ENCODE data around the gene CHN2. TPM values are rescaled to one million over a fixed set of nuclear protein-coding genes. Genes with fewer than 3 reads are reported as not detected.
"Not testable (repeated sequence)": the region's sequence is repeated elsewhere in the genome, so short reads cannot be mapped to it uniquely, and the experiment has no call there.

The CHN2 gene
- total RNA-seq, 6 donors from 2014 or later: 6.2 to 13.7 (median 11.2) TPM

GRCh38 chr7:29207162-29207801 lies 12.7 kb downstream of the CHN2 start:
- H3K4me1 ChIP-seq: no peaks in the 10 kb centered on the region
- no peak for ATAC-seq (ENCODE audit: low FRiP score in 2 of 2)
- H3K27me3 ChIP-seq: no peaks in the 10 kb centered on the region
- no peak overlapping the region for H3K27ac ChIP-seq
- no peak for DNase-seq
- TF ChIP-seq EP300 (IDR thresholded peaks at IDR 0.05) (no peak), POLR2AphosphoS5 (IDR thresholded peaks at IDR 0.05) (no peak), POLR2A (IDR thresholded peaks at IDR 0.05) (no peak)
- TF ChIP-seq, protein P1, sequence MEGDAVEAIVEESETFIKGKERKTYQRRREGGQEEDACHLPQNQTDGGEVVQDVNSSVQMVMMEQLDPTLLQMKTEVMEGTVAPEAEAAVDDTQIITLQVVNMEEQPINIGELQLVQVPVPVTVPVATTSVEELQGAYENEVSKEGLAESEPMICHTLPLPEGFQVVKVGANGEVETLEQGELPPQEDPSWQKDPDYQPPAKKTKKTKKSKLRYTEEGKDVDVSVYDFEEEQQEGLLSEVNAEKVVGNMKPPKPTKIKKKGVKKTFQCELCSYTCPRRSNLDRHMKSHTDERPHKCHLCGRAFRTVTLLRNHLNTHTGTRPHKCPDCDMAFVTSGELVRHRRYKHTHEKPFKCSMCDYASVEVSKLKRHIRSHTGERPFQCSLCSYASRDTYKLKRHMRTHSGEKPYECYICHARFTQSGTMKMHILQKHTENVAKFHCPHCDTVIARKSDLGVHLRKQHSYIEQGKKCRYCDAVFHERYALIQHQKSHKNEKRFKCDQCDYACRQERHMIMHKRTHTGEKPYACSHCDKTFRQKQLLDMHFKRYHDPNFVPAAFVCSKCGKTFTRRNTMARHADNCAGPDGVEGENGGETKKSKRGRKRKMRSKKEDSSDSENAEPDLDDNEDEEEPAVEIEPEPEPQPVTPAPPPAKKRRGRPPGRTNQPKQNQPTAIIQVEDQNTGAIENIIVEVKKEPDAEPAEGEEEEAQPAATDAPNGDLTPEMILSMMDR (IDR thresholded peaks at IDR 0.05): no peak
- no peaks in the 10 kb centered on the region for H3K9me3 ChIP-seq
- H3K36me3 ChIP-seq: no peaks in the 10 kb centered on the region
- 48 to 53% methylated on average over 5 of the region's 5 CpGs for WGBS, 2 donors
- H3K4me3 ChIP-seq: no peak overlapping the region

DNA sequence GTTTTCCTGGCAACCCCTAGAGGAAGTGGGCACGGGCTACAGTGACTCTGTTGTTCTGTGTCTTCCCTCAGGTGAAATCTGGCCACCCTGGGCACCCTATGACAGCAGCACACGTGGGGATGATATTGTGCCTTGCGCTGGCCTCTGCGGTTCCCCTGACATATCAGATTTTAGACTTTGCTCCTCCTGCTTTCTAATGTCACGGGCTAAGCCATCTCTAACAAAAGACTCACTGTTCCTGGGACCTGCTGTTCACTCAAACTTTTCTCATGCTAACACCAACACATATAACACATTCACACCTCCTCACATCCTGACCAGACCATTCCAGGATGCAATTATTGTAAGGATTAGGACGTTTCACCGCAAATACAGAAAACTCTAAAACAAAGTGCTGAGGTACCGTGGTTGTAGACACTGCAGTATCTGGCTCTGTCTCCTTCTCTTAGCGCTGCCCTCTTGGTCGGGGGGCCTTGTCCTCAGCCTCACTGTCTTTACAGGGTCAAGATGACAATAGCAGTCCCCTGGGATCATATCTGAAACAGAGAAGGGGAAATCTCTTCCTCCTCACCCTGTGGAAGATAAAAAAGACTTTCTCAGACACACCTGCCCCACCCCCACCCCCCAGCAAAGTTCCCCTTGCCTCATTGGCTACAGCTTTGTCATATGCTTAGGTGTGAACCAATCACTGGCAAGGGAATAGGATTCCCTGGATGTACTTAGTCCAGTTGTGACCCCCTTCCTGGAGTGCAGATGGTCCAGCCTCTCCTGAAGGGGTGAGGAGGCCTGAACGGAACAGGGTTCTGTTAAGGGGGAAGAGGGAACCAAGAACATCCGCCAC lies 14.1 kb downstream of the CHN2 start:
- Histone ChIP-seq H3K4me1 (no peaks in the 10 kb centered on the region), H3K36me3 (no peaks in the 10 kb centered on the region), H3K4me3 (no peak overlapping the region), H3K27me3 (no peaks in the 10 kb centered on the region), H3K9me3 (no peaks in the 10 kb centered on the region), H3K27ac (no peak overlapping the region)
- ATAC-seq (ENCODE audit: low FRiP score in 2 of 2) (no peak), DNase-seq (no peak)
- no peak for TF ChIP-seq EP300 (IDR thresholded peaks at IDR 0.05)
- no peak for TF ChIP-seq POLR2AphosphoS5 (IDR thresholded peaks at IDR 0.05)
- TF ChIP-seq POLR2A (IDR thresholded peaks at IDR 0.05): no peak
- TF ChIP-seq, protein P1 (IDR thresholded peaks at IDR 0.05): no peak
- 76 to 88% methylated on average over 12 of the region's 12 CpGs for WGBS, 2 donors

GRCh38 chr7:29209745-29210144 lies 15.2 kb downstream of the CHN2 start:
- WGBS, 2 donors: 89 to 93% methylated on average over 3 of the region's 3 CpGs
- no peak overlapping the region for H3K27ac ChIP-seq
- no peak overlapping the region for H3K4me3 ChIP-seq
- ATAC-seq (ENCODE audit: low FRiP score in 2 of 2) (no peak), DNase-seq (no peak)
- H3K36me3 ChIP-seq: no peaks in the 10 kb centered on the region
- TF ChIP-seq EP300 (IDR thresholded peaks at IDR 0.05) (no peak), POLR2AphosphoS5 (IDR thresholded peaks at IDR 0.05) (no peak), POLR2A (IDR thresholded peaks at IDR 0.05) (no peak)
- TF ChIP-seq, protein P1 (IDR thresholded peaks at IDR 0.05): no peak
- no peaks in the 10 kb centered on the region for H3K4me1 ChIP-seq
- no peaks in the 10 kb centered on the region for H3K9me3 ChIP-seq
- H3K27me3 ChIP-seq: no peaks in the 10 kb centered on the region

- 88 to 95% methylated on average over 2 of the region's 2 CpGs for WGBS, 2 donors
These were observed 18.2 kb downstream of the CHN2 start for GRCh38 chr7:29212736-29213135.

GRCh38 chr7:29214056-29214455 lies 19.5 kb downstream of the CHN2 start:
- ATAC-seq (ENCODE audit: low FRiP score in 2 of 2) (no peak), DNase-seq (no peak)
- H3K27ac ChIP-seq: no peak overlapping the region
- 83 to 94% methylated on average over 5 of the region's 5 CpGs for WGBS, 2 donors
- H3K36me3 ChIP-seq: no peaks in the 10 kb centered on the region
- H3K27me3 ChIP-seq: no peaks in the 10 kb centered on the region
- H3K9me3 ChIP-seq: no peaks in the 10 kb centered on the region
- no peak for TF ChIP-seq POLR2AphosphoS5 (IDR thresholded peaks at IDR 0.05)
- TF ChIP-seq, protein P1 (IDR thresholded peaks at IDR 0.05): no peak
- no peak for TF ChIP-seq POLR2A (IDR thresholded peaks at IDR 0.05)
- TF ChIP-seq EP300 (IDR thresholded peaks at IDR 0.05): no peak
- no peaks in the 10 kb centered on the region for H3K4me1 ChIP-seq
- H3K4me3 ChIP-seq: no peak overlapping the region

More at GRCh38 chr7:29212736-29213135, 18.2 kb downstream of the CHN2 start:
- H3K36me3 ChIP-seq; H3K9me3 ChIP-seq; ATAC-seq (ENCODE audit: low FRiP score in 2 of 2); H3K4me1 ChIP-seq; DNase-seq; H3K27ac ChIP-seq; H3K27me3 ChIP-seq; H3K4me3 ChIP-seq: not testable (repeated sequence)

Measured in upper lobe of left lung (tissue), 6 donors.